Panc1 (cell line): ENCODE measurements around the gene CPLANE1.

Source experiments
- POLR2AphosphoS5 ChIP-seq: IDR thresholded peaks from 2 replicates; pipeline ENCODE4 v1.6.1; 2012; ENCODE audit warnings: mild to moderate bottlenecking, low read depth, low read length, moderate library complexity
- TCF7L2 ChIP-seq: IDR thresholded peaks from 2 replicates; pipeline ENCODE4 v1.6.1; 2011; ENCODE audit warnings: mild to moderate bottlenecking, low read depth, low read length, inconsistent platforms
- TF ChIP-seq, protein P1 (sequence below): fragments of 450-650 bp; IDR thresholded peaks from 2 replicates; pipeline ENCODE4 v1.5.1; 2017; ENCODE audit warnings: mild to moderate bottlenecking
- TF ChIP-seq, protein P2 (sequence below), 2 experiments: IDR thresholded peaks; 2 replicates each; pipeline ENCODE4 v1.6.1; 2011 to 2012; ENCODE audit warnings: low read depth in 2 of 2, control low read depth in 1 of 2, low read length in 1 of 2, mild to moderate bottlenecking in 1 of 2, moderate library complexity in 1 of 2; ENCODE audit not compliant: insufficient read depth in 1 of 2

DNA sequence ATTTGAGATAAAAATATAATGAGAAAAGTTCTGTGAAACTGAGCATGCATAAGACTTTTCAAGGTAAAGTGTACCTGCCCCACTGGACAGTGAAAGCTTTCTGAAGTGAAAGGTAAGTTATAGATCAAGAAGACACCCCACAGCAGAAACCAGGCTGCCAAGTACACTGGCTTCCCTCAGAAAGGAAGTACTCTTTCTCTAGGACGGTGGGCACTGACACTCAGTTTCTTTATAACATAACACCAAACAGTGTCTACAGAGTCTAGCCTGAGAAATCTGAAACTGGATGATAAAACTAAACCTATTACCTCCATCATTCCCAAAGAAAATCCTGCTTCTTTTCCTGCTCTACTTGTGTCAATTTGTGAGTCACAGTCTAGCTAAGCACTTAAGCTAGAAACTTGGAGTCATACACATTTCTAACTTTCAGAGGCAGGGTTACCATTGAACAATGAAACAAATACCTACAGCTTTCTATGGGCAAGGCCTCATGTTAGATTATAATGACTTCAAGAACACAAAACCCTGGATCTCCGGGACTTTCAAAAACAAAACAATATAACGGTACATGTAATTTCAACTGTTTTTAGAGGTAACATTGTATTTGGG lies 136.7 kb downstream of the CPLANE1 start:
- TF ChIP-seq TCF7L2 (no peak), POLR2AphosphoS5 (no peak)
- TF ChIP-seq, protein P1, sequence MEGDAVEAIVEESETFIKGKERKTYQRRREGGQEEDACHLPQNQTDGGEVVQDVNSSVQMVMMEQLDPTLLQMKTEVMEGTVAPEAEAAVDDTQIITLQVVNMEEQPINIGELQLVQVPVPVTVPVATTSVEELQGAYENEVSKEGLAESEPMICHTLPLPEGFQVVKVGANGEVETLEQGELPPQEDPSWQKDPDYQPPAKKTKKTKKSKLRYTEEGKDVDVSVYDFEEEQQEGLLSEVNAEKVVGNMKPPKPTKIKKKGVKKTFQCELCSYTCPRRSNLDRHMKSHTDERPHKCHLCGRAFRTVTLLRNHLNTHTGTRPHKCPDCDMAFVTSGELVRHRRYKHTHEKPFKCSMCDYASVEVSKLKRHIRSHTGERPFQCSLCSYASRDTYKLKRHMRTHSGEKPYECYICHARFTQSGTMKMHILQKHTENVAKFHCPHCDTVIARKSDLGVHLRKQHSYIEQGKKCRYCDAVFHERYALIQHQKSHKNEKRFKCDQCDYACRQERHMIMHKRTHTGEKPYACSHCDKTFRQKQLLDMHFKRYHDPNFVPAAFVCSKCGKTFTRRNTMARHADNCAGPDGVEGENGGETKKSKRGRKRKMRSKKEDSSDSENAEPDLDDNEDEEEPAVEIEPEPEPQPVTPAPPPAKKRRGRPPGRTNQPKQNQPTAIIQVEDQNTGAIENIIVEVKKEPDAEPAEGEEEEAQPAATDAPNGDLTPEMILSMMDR: no peak
- TF ChIP-seq, protein P2, sequence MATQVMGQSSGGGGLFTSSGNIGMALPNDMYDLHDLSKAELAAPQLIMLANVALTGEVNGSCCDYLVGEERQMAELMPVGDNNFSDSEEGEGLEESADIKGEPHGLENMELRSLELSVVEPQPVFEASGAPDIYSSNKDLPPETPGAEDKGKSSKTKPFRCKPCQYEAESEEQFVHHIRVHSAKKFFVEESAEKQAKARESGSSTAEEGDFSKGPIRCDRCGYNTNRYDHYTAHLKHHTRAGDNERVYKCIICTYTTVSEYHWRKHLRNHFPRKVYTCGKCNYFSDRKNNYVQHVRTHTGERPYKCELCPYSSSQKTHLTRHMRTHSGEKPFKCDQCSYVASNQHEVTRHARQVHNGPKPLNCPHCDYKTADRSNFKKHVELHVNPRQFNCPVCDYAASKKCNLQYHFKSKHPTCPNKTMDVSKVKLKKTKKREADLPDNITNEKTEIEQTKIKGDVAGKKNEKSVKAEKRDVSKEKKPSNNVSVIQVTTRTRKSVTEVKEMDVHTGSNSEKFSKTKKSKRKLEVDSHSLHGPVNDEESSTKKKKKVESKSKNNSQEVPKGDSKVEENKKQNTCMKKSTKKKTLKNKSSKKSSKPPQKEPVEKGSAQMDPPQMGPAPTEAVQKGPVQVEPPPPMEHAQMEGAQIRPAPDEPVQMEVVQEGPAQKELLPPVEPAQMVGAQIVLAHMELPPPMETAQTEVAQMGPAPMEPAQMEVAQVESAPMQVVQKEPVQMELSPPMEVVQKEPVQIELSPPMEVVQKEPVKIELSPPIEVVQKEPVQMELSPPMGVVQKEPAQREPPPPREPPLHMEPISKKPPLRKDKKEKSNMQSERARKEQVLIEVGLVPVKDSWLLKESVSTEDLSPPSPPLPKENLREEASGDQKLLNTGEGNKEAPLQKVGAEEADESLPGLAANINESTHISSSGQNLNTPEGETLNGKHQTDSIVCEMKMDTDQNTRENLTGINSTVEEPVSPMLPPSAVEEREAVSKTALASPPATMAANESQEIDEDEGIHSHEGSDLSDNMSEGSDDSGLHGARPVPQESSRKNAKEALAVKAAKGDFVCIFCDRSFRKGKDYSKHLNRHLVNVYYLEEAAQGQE (IDR thresholded peaks at IDR 0.05; ENCODE audit: insufficient read depth in 1 of 2, low read depth in 2 of 2, low read length in 1 of 2): no peak
